PC-3 (cell line): Measurements from ENCODE around the gene DGUOK. TPM values are rescaled to one million over a fixed set of nuclear protein-coding genes. Genes with fewer than 3 reads are reported as not detected.

Experiments
- ATAC-seq: fragments of 200-7000 bp; cut with Tn5 transposase; 2 replicates; pipeline ENCODE4 v1.9.1; 2020; ENCODE audit warnings: mild to moderate bottlenecking, moderate library complexity
- BruUV-seq: library from RNA; stranded (reverse); fragments of 400-500 nt; replicated peaks from 2 replicates; lab custom pipeline; 2021; lab: Mats Ljungman, UMichigan
- CTCF ChIA-PET: fragments of 300-600 bp; sonication (Branson Sonifier 250); formaldehyde crosslinking; loops from one replicate; lab custom pipeline; 2022; ENCODE audit warnings: antibody characterized with exemption; lab: Charles Lee
- POLR2A ChIA-PET: fragments of 300-600 bp; sonication (Branson Sonifier 250); formaldehyde crosslinking; loops from one replicate; lab custom pipeline; 2022; ENCODE audit warnings: antibody characterized with exemption; ENCODE audit not compliant: unreplicated experiment; lab: Charles Lee
- DNase-seq: peaks from one replicate; pipeline ENCODE4 v3.0.0-alpha.2; 2015
- H2AFZ ChIP-seq: fragments of 300-600 bp; sonication (generic); 2 replicates; pipeline ENCODE4 v1.6.0; 2016; ENCODE audit warnings: antibody characterized with exemption, low read length
- H3F3A ChIP-seq: fragments of 300-600 bp; sonication (generic); one replicate; pipeline ENCODE4 v1.6.0; 2017; ENCODE audit warnings: antibody characterized with exemption, low read length, control low read depth, mild to moderate bottlenecking; ENCODE audit not compliant: unreplicated experiment
- H3K27ac ChIP-seq: fragments of 300-600 bp; sonication (generic); 2 replicates; pipeline ENCODE4 v1.5.1; 2016; ENCODE audit warnings: mild to moderate bottlenecking, low read length
- H3K27me3 ChIP-seq: fragments of 300-600 bp; sonication (generic); 2 replicates; pipeline ENCODE4 v1.6.1; 2016; ENCODE audit warnings: low read length, mixed read lengths
- H3K36me3 ChIP-seq: fragments of 300-600 bp; sonication (generic); 2 replicates; pipeline ENCODE4 v1.6.1; 2016; ENCODE audit warnings: low read depth, mixed run types, low read length, mixed read lengths
- H3K4me1 ChIP-seq: fragments of 300-600 bp; sonication (generic); 2 replicates; pipeline ENCODE4 v1.5.1; 2016; ENCODE audit warnings: low read length; ENCODE audit not compliant: insufficient read depth
- H3K4me2 ChIP-seq: fragments of 300-600 bp; sonication (generic); 2 replicates; pipeline ENCODE4 v1.6.0; 2016; ENCODE audit warnings: low read length
- H3K4me3 ChIP-seq: fragments of 300-600 bp; sonication (generic); 2 replicates; pipeline ENCODE4 v1.5.1; 2016; ENCODE audit warnings: mild to moderate bottlenecking, low read length, mixed read lengths
- H3K79me2 ChIP-seq: fragments of 300-600 bp; sonication (generic); 2 replicates; pipeline ENCODE4 v1.6.1; 2017; ENCODE audit warnings: low read length, mixed read lengths
- H3K9ac ChIP-seq: fragments of 300-600 bp; sonication (generic); 2 replicates; pipeline ENCODE4 v1.6.0; 2016; ENCODE audit warnings: mild to moderate bottlenecking, low read length
- H3K9me2 ChIP-seq: fragments of 300-600 bp; sonication (generic); replicated peaks from 2 replicates; pipeline ENCODE4 v1.6.1; 2016; ENCODE audit warnings: mixed run types, low read length, mixed read lengths
- H3K9me3 ChIP-seq: fragments of 300-600 bp; sonication (generic); 2 replicates; pipeline ENCODE4 v1.6.1; 2016; ENCODE audit warnings: low read length, mixed read lengths
- H4K20me1 ChIP-seq: fragments of 300-600 bp; sonication (generic); 2 replicates; pipeline ENCODE4 v1.6.1; 2016; ENCODE audit warnings: low read length, mixed read lengths
- CTCF ChIP-seq: fragments of 300-600 bp; sonication (generic); conservative IDR thresholded peaks from 2 replicates; pipeline ENCODE4 v1.5.1; 2017; ENCODE audit warnings: antibody characterized with exemption, low read depth, mild to moderate bottlenecking, low read length
- EZH2 ChIP-seq: fragments of 300-600 bp; sonication (generic); IDR thresholded peaks from one replicate; pipeline ENCODE4 v1.6.1; 2017; ENCODE audit warnings: antibody characterized with exemption, mild to moderate bottlenecking, low read length; ENCODE audit not compliant: unreplicated experiment
- EZH2phosphoT487 ChIP-seq: fragments of 300-600 bp; sonication (generic); IDR thresholded peaks from 2 replicates; pipeline ENCODE4 v1.6.1; 2018; ENCODE audit warnings: mild to moderate bottlenecking, antibody characterized with exemption, low read length, borderline replicate concordance
- intact Hi-C: fragments of 100-400 bp; cut with micrococcal nuclease; formaldehyde crosslinking; loops from 2 replicates; pipeline ENCODE4 v1.9.0; 2023
- total RNA-seq: library from RNA; depleted of rRNA; stranded (reverse); fragments of >200 nt; gene quantifications from 2 replicates; pipeline ENCODE4 v1.2.3, GENCODE V29; 2014

DGUOK gene
- total RNA-seq, 1 experiment from 2014 or later, result 61.3 TPM

- ChIA-PET CTCF (no interaction called here), POLR2A (no interaction called here)
- H3K36me3 ChIP-seq, result no peaks in the 10 kb centered on the region
- no peak for TF ChIP-seq EZH2
- TF ChIP-seq CTCF, result no peak
- TF ChIP-seq EZH2phosphoT487, result no peak
- no peaks in the 10 kb centered on the region for H3K79me2 ChIP-seq
- no peak for ATAC-seq
- H3F3A ChIP-seq, result no peaks in the 10 kb centered on the region
- H2AFZ ChIP-seq, result no peak overlapping the region
- H3K9ac ChIP-seq, result no peak overlapping the region
- intact Hi-C loops, result no loop called here
- no peaks in the 10 kb centered on the region for H3K4me1 ChIP-seq
- no peak for DNase-seq
- H3K27me3 ChIP-seq, result no peaks in the 10 kb centered on the region
- no peaks in the 10 kb centered on the region for H3K9me3 ChIP-seq
- BruUV-seq, result no TSS peak
- H3K27ac ChIP-seq, result no peak overlapping the region
- H3K4me3 ChIP-seq, result no peak overlapping the region
- no peaks in the 10 kb centered on the region for H4K20me1 ChIP-seq
- H3K9me2 ChIP-seq, result no peaks in the 10 kb centered on the region
- H3K4me2 ChIP-seq, result no peak overlapping the region
Measured at GRCh38 chr2:73968357-73968937, 41.8 kb downstream of the DGUOK start.

- no TSS peak for BruUV-seq
- ChIA-PET POLR2A (no interaction called here), CTCF (no interaction called here)
Measured at GRCh38 chr2:73969356-73969755, 42.7 kb downstream of the DGUOK start.

More at GRCh38 chr2:73969356-73969755, 42.7 kb downstream of the DGUOK start:
- Histone ChIP-seq H3K4me3 (no peak overlapping the region), H3K27ac (no peak overlapping the region), H3K9ac (no peak overlapping the region), H3K9me3 (no peaks in the 10 kb centered on the region), H3F3A (no peaks in the 10 kb centered on the region), H3K79me2 (no peaks in the 10 kb centered on the region), H3K9me2 (no peaks in the 10 kb centered on the region), H4K20me1 (no peaks in the 10 kb centered on the region), H3K4me1 (no peaks in the 10 kb centered on the region), H3K27me3 (no peaks in the 10 kb centered on the region), H3K36me3 (no peaks in the 10 kb centered on the region), H2AFZ (no peak overlapping the region), H3K4me2 (no peak overlapping the region)
- DNase-seq, result no peak
- intact Hi-C loops, result no loop called here
- TF ChIP-seq EZH2 (no peak), EZH2phosphoT487 (no peak), CTCF (no peak)
- no peak for ATAC-seq
